ENCODE data around the gene ZNF565. TPM values are rescaled to one million over a fixed set of nuclear protein-coding genes. Genes with fewer than 3 reads are reported as not detected.

Gene ZNF565
- polyA plus RNA-seq, 1 experiment = 2.2 TPM

DNA sequence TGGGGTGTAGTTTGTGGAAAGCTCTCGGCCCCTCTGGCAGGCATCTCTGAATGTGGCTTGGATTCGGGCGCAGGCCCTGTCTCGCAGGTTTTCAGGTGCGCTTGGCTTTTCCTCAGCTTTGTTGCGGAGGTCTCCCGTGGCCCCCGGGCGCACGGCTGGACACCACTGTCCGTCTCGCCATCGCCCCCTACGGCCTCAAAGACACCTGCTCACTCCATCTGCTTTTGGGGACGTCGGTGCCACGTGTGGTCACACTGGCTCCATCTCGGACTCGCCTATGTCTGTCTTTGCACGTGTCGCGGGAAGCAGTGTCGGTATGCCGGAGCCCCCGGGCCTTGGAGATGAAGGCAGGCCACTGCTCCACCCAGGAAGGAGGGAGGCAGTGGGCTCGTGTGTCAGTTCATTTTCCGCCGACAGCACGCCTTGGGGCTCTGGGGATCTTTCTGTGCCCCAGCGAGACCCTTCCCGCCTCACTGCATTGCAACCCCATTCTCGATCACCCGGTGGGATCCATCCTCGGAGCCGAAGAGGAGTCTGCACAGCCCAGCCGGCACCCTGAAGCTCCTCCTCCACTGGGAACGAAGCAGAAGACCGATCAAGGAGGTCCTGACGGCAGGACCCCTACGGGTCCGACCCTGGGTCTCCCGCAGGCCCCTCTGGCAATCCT, 42.5 kb upstream of the ZNF565 start:
- Histone ChIP-seq H3K4me3 (ENCODE audit: low read depth, low read length) (peak overlapping the region; percentile 18), H3K27me3 (ENCODE audit: control insufficient read depth, insufficient read depth, low read length) (no peaks in the 10 kb centered on the region), H3K36me3 (ENCODE audit: control insufficient read depth, insufficient read depth, low read length) (no peaks in the 10 kb centered on the region)
- ChIA-PET POLR2A (no interaction called here), CTCF (no interaction called here)
- TF ChIP-seq, protein P1, sequence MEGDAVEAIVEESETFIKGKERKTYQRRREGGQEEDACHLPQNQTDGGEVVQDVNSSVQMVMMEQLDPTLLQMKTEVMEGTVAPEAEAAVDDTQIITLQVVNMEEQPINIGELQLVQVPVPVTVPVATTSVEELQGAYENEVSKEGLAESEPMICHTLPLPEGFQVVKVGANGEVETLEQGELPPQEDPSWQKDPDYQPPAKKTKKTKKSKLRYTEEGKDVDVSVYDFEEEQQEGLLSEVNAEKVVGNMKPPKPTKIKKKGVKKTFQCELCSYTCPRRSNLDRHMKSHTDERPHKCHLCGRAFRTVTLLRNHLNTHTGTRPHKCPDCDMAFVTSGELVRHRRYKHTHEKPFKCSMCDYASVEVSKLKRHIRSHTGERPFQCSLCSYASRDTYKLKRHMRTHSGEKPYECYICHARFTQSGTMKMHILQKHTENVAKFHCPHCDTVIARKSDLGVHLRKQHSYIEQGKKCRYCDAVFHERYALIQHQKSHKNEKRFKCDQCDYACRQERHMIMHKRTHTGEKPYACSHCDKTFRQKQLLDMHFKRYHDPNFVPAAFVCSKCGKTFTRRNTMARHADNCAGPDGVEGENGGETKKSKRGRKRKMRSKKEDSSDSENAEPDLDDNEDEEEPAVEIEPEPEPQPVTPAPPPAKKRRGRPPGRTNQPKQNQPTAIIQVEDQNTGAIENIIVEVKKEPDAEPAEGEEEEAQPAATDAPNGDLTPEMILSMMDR (IDR thresholded peaks at IDR 0.05; ENCODE audit: insufficient read depth, low read depth, low read length) = no peak
- DNase-seq (ENCODE audit: low read depth) = no peak

DNA sequence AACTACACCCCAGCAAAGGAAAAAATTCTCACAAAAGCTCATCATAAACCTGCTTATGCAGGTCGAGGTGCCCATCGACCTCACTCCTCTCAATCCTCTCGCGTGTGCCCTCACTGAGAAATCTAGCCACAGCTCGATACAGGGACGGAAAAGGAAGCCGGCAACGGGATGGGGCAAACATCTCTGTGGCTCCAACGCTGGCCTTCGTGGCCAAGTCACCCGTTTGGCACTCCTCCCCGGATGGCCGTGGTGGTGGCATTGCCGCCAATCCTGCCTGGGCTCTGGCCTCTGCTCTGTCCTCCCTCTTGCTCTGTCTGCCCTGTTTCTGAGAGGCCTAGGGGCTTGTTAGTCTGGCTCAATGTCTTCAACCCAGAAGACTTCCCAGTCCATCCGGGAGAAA, 41.6 kb upstream of the ZNF565 start:
- ChIA-PET POLR2A (no interaction called here), CTCF (no interaction called here)
- DNase-seq (ENCODE audit: low read depth) = no peak

DNA sequence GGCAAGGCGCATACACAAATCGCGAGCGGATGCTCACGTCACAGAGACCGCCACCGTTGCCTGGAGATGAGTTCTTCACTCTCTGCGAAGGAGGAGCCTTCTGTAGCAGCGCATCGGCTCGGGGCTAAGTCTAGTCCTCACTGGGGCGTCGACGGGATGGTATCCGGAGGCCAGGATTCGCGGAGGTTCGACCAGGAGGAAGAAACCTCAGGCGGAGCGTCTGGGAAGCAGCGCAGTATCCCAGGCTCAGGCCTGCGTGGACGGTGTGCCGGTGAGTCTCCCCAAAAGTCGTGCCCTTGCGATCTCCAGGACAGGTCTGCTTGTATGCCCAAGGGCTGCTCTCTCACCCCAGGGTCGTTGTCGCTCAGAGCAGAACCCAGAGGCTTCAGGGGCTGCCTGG, 40.9 kb upstream of the ZNF565 start:
- ChIA-PET POLR2A (no interaction called here), CTCF (no interaction called here)
- H3K4me3 ChIP-seq (ENCODE audit: low read depth, low read length) = no peak overlapping the region
- H3K36me3 ChIP-seq (ENCODE audit: control insufficient read depth, insufficient read depth, low read length) = no peaks in the 10 kb centered on the region
- no peaks in the 10 kb centered on the region for H3K27me3 ChIP-seq (ENCODE audit: control insufficient read depth, insufficient read depth, low read length)
- TF ChIP-seq, protein P1 (IDR thresholded peaks at IDR 0.05; ENCODE audit: insufficient read depth, low read depth, low read length) = no peak
- DNase-seq (ENCODE audit: low read depth) = no peak

More for the DNA sequence above, 41.6 kb upstream of the ZNF565 start:
- TF ChIP-seq, protein P1 (IDR thresholded peaks at IDR 0.05; ENCODE audit: insufficient read depth, low read depth, low read length) = no peak
- Histone ChIP-seq H3K4me3 (ENCODE audit: low read depth, low read length) (no peak overlapping the region), H3K27me3 (ENCODE audit: control insufficient read depth, insufficient read depth, low read length) (no peaks in the 10 kb centered on the region), H3K36me3 (ENCODE audit: control insufficient read depth, insufficient read depth, low read length) (no peaks in the 10 kb centered on the region)

DNA sequence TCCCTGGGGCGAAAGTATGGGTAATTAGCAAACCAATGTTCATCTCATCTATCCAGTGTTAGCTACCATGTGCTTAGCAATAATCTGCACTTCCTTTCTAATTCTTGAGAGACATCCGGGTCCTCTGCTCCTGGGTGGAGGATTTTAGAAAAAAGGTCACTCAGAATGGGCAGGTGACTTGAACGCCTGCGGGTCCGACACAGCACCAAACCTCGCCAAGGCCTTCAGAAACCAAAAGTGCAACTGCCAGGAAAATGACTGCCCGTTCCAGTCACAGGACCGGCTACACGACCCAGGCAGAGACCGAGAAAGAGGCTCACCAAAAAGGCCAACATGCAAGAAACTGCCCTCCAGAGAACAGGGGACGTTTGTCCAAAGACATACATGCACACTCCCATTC, 40.4 kb upstream of the ZNF565 start:
- H3K27me3 ChIP-seq (ENCODE audit: control insufficient read depth, insufficient read depth, low read length) = no peaks in the 10 kb centered on the region
- TF ChIP-seq, protein P1 (IDR thresholded peaks at IDR 0.05; ENCODE audit: insufficient read depth, low read depth, low read length) = no peak
- CTCF ChIA-PET = no interaction called here
- H3K36me3 ChIP-seq (ENCODE audit: control insufficient read depth, insufficient read depth, low read length) = no peaks in the 10 kb centered on the region
- POLR2A ChIA-PET = no interaction called here
- no peak overlapping the region for H3K4me3 ChIP-seq (ENCODE audit: low read depth, low read length)
- no peak for DNase-seq (ENCODE audit: low read depth)

DNA sequence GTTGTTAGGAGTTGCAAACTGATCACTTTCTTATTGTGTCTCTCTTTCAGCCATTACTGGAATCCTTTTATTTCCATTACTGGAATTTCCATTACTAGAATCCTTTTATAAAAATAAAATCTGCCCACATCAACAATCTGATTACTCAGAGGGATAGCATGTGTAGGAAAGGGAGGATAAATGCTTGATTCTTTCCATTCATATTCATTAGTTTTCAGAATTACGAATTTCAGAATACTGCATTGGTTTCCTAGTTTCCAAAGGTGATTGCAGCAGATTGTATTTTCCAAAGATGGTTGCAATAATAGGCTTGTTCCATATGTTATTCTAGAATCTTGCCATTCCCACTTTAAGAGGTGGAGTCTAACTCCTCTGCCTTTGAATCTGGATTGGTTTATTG, 37.6 kb upstream of the ZNF565 start:
- CTCF ChIA-PET = no interaction called here
- Histone ChIP-seq H3K27me3 (ENCODE audit: control insufficient read depth, insufficient read depth, low read length) (no peaks in the 10 kb centered on the region), H3K36me3 (ENCODE audit: control insufficient read depth, insufficient read depth, low read length) (no peaks in the 10 kb centered on the region), H3K4me3 (ENCODE audit: low read depth, low read length) (no peak overlapping the region)
- POLR2A ChIA-PET = no interaction called here
- DNase-seq (ENCODE audit: low read depth) = no peak
- TF ChIP-seq, protein P1 (IDR thresholded peaks at IDR 0.05; ENCODE audit: insufficient read depth, low read depth, low read length) = no peak
